Kidney (tissue), 14 donors: ENCODE data around the gene EGLN2. TPM values are rescaled to one million over a fixed set of nuclear protein-coding genes. Genes with fewer than 3 reads are reported as not detected.

ENCODE experiments used
- DNase-seq, 5 donors: peaks; one replicate each; pipeline ENCODE4 v3.0.0-alpha.2; 2013 to 2020
- FAIRE-seq: peaks from 2 replicates; lab custom pipeline; 2012; peaks lifted over from hg19 to GRCh38; lab: Jason Lieb, UNC
- H3K27ac ChIP-seq, 2 donors: one replicate each; pipeline ENCODE4 v1.7.0; 2013; ENCODE audit warnings: low read depth in 2 of 2, low read length in 2 of 2, inconsistent platforms in 1 of 2
- H3K27me3 ChIP-seq: one replicate; pipeline ENCODE4 v1.7.1; 2013; ENCODE audit warnings: low read length, inconsistent platforms; ENCODE audit not compliant: control insufficient read depth, insufficient read depth
- H3K36me3 ChIP-seq, 3 donors: one replicate each; pipeline versions ENCODE4 v1.7.0 to v1.7.1; 2013; ENCODE audit warnings: low read length in 3 of 3, control low read depth in 1 of 3, inconsistent platforms in 1 of 3; ENCODE audit not compliant: insufficient read depth in 3 of 3, control insufficient read depth in 2 of 3
- H3K4me1 ChIP-seq, 3 donors: one replicate each; pipeline versions ENCODE4 v1.7.0 to v1.7.1; 2013; ENCODE audit warnings: low read length in 3 of 3, inconsistent platforms in 1 of 3, low read depth in 1 of 3; ENCODE audit not compliant: control insufficient read depth in 2 of 3, insufficient read depth in 2 of 3
- H3K4me3 ChIP-seq, 3 donors: one replicate each; pipeline versions ENCODE4 v1.7.0 to v1.8.1; 2013; ENCODE audit warnings: low read length in 3 of 3, control low read depth in 1 of 3, inconsistent platforms in 1 of 3
- H3K9ac ChIP-seq, 3 donors: one replicate each; pipeline versions ENCODE4 v1.7.0 to v1.7.1; 2013; ENCODE audit warnings: low read length in 3 of 3, control low read depth in 1 of 3, inconsistent platforms in 1 of 3
- H3K9me3 ChIP-seq, 3 donors: one replicate each; pipeline versions ENCODE4 v1.7.0 to v1.7.1; 2013; ENCODE audit warnings: low read length in 3 of 3, control low read depth in 1 of 3, inconsistent platforms in 1 of 3; ENCODE audit not compliant: control insufficient read depth in 2 of 3, insufficient read depth in 1 of 3
- CTCF ChIP-seq: IDR thresholded peaks from 3 replicates; pipeline ENCODE4 v1.5.1; 2012; ENCODE audit warnings: mild to moderate bottlenecking, moderate library complexity, borderline replicate concordance; ENCODE audit not compliant: insufficient read depth; ENCODE audit errors: extremely low read depth
- intact Hi-C: fragments of 100-400 bp; cut with DNase I; formaldehyde crosslinking; loops from one replicate; pipeline ENCODE4 v1.11.1; 2022
- polyA plus RNA-seq: library from polyadenylated mRNA; stranded (reverse); fragments of 350-450 nt; fragmentation: Illumina TruSeq; extraction: RNeasy Lipid Tissue Mini Kit (QIAGEN cat#74804); gene quantifications from one replicate; pipeline ENCODE4 v1.2.3, GENCODE V29; 2014; ENCODE audit warnings: low read depth, low replicate concordance; ENCODE audit not compliant: insufficient read depth
- total RNA-seq: library from RNA; stranded (reverse); fragmentation: NEBNext Ultra II Directional; extraction: Animal tissue kit (Norgen Biotek cat#: 25700); gene quantifications from one replicate; pipeline ENCODE4 v1.2.1, GENCODE V29; 2021
- donor health status: control.
- donor health status: control.
- donor health status: control.
- donor health status: control.
- donor health status: control.
- donor health status: DM: yes; HTN: yes; CAD: no.
- donor health status: Normal renal cell carcinoma (clear cell type).

EGLN2 gene
- total and polyA plus RNA-seq, 2 donors from 2014 or later, result 96.0 to 96.3 TPM

GRCh38 chr19:40758491-40758890, 40.5 kb upstream of the EGLN2 start:
- intact Hi-C loops, result no loop called here
- DNase-seq (no peak), FAIRE-seq (no peak)
- no peak for TF ChIP-seq CTCF
- H3K4me3 ChIP-seq, result no peak overlapping the region
- peaks cover 17 to 51% (median 34%) of the 10 kb centered on the region in 3 donors for H3K36me3 ChIP-seq
- no peaks in the 10 kb centered on the region for H3K27me3 ChIP-seq
- H3K9ac ChIP-seq, result no peak overlapping the region
- H3K27ac ChIP-seq, result no peak overlapping the region
- peaks cover 0 to 13% (median 3%) of the 10 kb centered on the region in 3 donors for H3K4me1 ChIP-seq
- H3K9me3 ChIP-seq, result no peaks in the 10 kb centered on the region

GRCh38 chr19:40759352-40759751, 39.6 kb upstream of the EGLN2 start:
- TF ChIP-seq CTCF, result no peak
- H3K9me3 ChIP-seq, result no peaks in the 10 kb centered on the region

GRCh38 chr19:40762754-40763470, 36.1 kb upstream of the EGLN2 start:
- Histone ChIP-seq H3K9ac (no peak overlapping the region), H3K27ac (no peak overlapping the region), H3K4me3 (no peak overlapping the region), H3K36me3 (peaks cover 16 to 69% (median 53%) of the 10 kb centered on the region in 3 donors), H3K4me1 (no peaks in the 10 kb centered on the region), H3K9me3 (no peaks in the 10 kb centered on the region), H3K27me3 (no peaks in the 10 kb centered on the region)
- no peak for FAIRE-seq
- no peak for TF ChIP-seq CTCF
- intact Hi-C loops, result no loop called here
- no peak for DNase-seq

More at GRCh38 chr19:40759352-40759751, 39.6 kb upstream of the EGLN2 start:
- peaks cover 0 to 12% (median 2%) of the 10 kb centered on the region in 3 donors for H3K4me1 ChIP-seq
- DNase-seq (no peak), FAIRE-seq (no peak)
- H3K27ac ChIP-seq, result no peak overlapping the region
- no peaks in the 10 kb centered on the region for H3K27me3 ChIP-seq
- H3K4me3 ChIP-seq, result no peak overlapping the region
- H3K9ac ChIP-seq, result no peak overlapping the region
- peaks cover 17 to 59% (median 43%) of the 10 kb centered on the region in 3 donors for H3K36me3 ChIP-seq
- intact Hi-C loops, result no loop called here
